HG03175 (cell line): ENCODE measurements around the gene GPS1.
A peak's percentile ranks its signal among the peaks of the same experiment; 100 is the strongest.

ENCODE experiments used
- ATAC-seq: cut with Tn5 transposase; IDR thresholded peaks from one replicate; pipeline ENCODE4 v1.9.1; 2021; ENCODE audit warnings: mild to moderate bottlenecking, moderate library complexity; ENCODE audit not compliant: unreplicated experiment

The GPS1 gene

DNA sequence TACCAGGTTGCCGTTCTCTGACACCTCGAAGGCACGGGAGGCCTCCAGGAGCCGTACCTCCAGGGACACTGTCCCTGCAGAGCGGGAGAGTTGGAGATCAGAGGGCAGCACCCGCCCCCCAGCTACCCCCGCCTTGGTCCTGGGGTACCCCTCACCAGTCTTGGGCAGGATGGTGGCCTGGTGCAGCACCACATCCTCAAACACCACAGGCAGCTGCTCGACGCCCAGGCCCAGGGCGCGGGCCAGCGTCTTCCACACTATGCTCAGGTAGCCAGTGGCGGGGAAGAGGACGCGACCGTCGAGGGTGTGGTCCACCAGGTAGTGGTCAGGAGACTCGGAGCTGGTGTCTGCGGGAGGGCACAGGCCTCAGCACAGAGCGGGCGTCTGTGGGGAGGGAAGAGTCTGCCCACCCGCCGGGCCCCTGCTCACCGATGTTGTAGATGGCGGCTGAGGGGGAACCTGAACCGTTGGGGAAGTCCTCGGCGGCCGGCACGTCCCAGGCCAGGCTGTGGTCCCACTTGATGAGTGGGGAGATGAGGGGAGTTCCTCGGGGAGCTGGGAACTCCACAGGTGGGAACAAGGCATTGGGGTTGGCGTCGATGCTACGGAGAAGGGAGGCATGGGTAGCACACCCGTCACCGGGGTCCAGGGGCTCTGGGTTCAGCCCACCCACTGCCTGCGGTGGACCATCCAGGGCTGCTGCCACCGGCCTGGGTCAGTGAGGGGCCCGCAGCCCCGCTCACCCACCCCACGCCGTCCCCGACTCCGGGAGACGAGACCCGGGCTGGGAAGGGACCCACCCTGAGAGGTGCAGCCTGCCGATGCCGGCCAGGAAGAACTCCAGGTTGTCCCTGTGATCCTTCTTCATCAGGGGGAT is 36.5 kb downstream of the GPS1 start:
- ATAC-seq = no peak

DNA sequence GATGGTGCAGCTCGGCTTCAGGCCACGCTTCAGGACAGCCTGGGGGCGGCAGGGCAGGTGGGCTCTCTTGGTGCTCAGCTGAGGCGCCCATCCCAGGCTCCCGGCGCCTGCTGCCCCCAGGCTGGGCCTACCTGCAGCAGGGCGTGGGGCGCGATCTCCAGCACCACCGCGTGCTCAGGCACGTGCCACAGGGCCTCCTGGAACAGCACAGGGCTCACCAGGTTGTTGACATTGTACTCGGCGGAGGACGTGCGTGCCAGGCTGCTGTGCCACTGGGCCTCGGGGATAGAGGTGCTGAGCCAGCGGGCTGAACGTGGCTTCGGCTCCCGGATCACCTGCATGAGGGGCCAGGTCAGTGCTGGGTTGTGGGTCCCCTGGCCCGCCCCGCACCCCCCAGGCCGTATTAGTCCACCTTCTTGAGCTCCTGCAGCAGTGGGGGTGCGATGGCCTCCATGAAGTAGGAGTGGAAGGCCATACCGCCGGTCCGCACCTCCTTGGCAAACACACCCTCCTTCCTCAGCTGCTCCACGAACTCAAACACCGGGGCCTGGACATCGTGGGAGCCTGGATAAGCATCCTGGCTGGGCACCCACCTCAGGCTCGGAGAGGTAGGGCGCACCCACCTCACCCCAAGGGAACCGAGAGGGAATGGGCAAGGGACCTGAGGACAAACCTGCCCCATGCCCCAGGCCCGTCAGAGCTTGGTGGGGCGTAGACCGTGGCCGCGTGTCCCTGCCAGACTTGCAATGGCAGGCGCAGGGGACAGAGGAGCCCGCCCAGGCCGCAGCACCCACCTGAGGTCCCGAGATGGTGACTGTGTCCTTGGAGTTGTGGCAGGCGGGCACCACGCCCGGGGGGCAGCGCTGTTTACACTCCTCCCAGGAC is 37.4 kb downstream of the GPS1 start:
- no peak for ATAC-seq

GRCh38 chr17:82089723-82090548 is 38.2 kb downstream of the GPS1 start:
- no peak for ATAC-seq

DNA sequence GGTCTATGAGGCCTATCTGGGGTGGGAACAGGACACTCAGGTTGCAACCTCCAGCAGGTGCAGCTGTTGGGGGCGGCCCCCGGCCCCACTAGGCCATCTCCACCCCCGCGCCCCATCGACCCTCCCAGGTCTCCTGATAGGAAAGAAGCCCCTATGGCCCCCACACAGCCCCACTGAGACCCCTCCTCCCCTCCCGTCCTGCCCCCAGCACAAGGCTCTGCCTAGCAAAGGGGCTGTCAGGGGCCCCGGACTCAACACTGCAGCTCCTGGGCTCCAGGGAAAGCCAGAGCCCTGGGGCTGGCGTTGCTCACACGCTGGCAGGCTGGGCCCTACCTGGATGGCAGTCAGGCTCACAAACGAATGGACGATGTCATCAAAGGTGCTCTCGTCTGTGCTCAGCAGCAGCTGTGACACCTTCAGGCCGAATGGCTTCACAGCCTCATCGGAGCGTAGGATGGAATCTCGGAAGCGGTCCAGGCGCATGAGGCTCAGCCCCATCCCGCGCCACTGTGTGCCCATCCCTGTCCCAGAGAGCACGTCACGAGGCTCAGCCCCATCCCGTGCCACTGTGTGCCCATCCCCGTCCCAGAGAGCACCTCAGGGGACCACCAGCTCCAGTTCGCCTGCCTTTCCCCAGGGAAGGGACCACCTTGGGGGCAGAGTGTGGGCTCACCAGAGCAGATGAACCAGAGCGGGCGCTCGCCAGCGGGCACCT is 39.0 kb downstream of the GPS1 start:
- ATAC-seq = no peak

- ATAC-seq = no peak
Observed at GRCh38 chr17:82091264-82092066, 39.8 kb downstream of the GPS1 start.

GRCh38 chr17:82092094-82092586 is 40.4 kb downstream of the GPS1 start:
- ATAC-seq = no peak

GRCh38 chr17:82092628-82092994 is 40.9 kb downstream of the GPS1 start:
- ATAC-seq = no peak

DNA sequence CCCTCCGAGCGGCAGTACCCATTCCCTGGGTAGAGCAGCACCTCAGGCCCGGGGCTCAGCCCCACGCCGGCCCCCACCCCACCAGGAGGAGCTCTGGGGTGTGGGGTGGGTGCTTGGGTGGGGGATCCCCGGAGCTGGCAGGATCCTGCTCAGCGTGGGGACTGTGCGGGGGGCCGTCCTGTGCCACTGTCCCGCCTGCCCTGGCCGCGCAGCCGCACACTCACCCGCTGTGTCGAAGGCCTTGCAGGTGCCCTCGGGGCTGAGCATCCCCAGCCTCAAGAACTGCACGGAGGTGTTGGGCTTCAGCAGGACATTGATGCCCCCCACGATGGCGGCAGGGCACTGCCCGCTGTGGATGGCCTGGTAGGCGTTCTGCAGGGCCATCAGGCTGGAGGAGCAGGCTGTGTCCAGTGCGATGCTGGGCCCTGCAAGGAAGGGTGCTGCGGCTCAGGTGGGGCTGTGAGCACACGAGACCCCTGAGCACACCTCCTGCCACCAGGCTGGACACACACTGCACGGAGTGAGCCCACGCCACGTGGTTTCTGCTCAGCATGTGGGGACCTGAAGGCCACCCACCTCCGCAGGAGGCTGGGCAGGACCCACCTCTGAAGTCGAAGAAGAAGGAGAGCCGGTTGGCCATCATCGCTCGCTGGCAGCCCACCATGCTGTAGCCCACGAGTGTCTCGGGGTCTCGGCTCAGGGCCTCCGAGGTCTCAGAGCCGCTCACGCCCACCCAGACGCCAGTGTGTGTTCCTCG is 41.5 kb downstream of the GPS1 start:
- no peak for ATAC-seq

DNA sequence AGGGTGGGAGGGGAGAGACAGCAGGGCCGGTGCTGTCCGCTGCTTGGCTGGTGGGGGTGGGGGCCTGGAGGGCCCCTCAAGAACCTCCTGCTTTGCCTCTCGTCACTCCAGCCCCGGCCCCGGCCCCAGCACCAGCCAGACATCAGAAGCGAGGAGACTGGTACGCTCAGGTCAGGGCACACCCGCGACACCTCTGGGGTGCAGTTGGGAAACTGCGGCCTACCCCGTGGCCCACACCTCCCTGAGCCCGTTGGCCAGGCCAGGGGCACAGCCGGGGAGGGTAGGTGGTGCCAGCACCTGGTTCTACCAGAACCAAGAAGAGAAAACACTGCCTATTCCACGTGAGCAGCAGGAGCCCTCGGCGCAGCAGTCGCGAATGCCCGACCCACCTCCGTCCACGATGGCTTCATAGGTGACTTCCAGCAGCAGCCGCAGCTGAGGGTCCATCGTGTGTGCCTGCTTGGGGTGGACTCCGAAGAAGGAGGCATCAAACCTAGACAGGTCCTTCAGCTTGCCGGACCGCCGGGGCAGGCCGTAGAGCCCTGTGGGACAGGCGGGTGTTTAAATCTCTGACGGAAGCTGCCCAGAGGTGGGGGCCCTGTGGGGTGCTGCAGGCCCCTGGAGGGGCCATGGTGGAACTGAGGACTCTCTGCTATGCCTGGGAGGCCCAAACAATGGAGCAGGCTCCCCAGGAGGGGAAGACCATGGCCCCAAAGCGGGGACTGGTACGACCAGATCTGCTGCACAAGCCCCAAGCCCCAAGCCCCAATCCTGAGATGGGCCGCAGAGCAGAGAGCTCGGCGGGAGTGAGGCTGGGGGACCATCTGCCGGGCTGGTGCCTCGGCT is 43.5 kb downstream of the GPS1 start:
- ATAC-seq = no peak

DNA sequence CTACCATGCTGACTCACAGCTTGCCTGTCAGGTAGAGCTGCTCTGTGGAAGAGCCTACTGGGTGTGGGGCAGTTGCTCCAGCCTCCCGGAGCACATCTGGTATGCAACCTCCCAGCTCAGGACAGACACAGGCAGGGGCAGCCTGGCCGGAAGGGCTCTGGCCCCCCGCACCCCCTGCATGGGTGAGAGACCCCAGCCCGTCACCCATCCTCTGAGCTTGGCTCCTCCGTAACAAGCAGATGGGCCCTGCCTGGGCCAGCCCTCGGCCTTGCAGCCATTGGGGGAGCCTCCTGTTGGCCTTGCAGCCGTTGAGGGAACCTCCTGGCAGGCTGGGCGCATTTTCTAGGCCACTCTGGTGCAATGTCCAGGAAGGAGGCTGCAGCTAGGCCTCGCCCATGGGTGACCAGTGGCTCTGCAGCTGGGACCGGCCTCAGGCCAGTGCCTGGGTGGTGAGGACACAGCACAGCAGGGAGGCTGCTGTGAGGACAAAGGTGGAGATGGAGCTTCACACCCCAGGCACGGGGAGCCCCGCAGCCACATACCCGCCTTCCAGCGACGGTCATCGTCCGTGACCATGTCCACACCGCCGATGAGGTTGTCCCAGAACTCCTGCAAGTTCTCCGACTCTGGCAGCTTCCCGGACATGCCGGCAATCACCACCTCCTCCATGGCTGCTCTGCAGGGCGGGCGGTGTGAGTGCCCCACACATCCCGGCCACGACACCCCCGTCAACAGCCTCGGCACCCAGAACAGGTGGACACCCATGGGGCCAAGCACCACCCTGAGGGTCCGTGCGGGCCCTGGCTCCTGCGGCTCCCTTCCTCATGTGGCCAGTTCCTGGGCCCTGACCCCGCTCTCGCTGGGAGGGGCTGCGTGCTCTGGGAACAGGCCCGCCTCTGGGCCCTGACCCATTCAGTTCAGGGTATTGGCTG is 44.3 kb downstream of the GPS1 start:
- ATAC-seq = no peak

GRCh38 chr17:82096709-82097183 is 45.0 kb downstream of the GPS1 start:
- ATAC-seq = no peak

- ATAC-seq = no peak
Observed at GRCh38 chr17:82097184-82097918, 45.7 kb downstream of the GPS1 start.

GRCh38 chr17:82097919-82098168 is 46.1 kb downstream of the GPS1 start:
- no peak for ATAC-seq

DNA sequence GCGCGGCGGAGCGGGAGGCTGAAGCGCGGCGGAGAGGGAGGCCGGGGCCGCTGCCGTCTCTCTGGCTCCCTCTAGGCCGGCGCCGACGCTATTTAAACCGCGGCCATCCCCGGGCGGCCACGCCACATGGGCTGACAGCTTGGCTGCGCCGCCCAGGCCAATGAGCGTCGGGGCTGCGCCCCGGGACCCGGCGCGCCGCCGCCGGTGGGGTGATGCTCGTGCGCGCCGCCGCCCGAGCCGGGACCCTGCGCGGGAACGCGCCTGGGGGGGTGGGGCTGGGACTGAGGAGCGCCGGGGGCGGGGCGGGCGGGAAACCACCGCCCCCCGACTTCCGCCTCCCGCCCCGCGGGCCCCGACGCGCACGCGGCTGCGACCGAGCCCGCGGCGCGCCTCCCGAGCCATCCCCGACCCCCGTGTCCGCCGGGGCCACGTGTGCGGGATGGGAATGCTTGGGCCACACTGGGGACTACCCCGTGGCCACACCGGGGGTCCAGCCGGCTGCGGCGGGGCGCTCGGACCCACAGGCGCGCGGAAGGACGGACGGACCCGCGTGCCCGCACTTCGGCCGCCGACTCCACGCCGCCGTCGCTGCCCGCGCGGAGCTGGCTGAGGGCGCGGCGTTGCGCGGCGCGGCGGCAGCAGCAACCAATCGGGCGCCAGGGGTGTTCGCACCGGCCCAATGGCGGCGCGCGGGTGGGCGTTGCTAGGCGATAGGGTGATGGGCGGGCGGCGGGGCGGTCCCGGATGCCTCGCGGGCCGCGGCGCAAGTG is 46.7 kb downstream of the GPS1 start, which contains the start of gene FASN:
FASN (minus strand) TSS at position 68 of the 770 bp plus-strand sequence. CDS start 1,791 bp downstream, outside the sequence.
- ATAC-seq = peak; percentile 71
